Lower leg skin (tissue), 3 donors: ENCODE data around the gene ZNF343.

Experiments used
- CTCF ChIP-seq, 3 donors: fragments of 450-650 bp; IDR thresholded peaks; one replicate each; pipeline ENCODE4 v1.5.1; 2016; ENCODE audit warnings: antibody characterized with exemption in 3 of 3, mild to moderate bottlenecking in 3 of 3, moderate library complexity in 2 of 3
- POLR2A ChIP-seq, 2 donors: fragments of 450-650 bp; IDR thresholded peaks; one replicate each; pipeline ENCODE4 v1.6.1; 2016 to 2017; ENCODE audit warnings: antibody characterized with exemption in 2 of 2, mild to moderate bottlenecking in 1 of 2, moderate library complexity in 1 of 2

- TF ChIP-seq CTCF (IDR thresholded peaks at IDR 0.05) (no peak), POLR2A (IDR thresholded peaks at IDR 0.05) (no peak)
Observed at GRCh38 chr20:2485080-2485479, 23.6 kb downstream of the ZNF343 start.
